ENCODE results near the gene IFNGR2. TPM values are rescaled to one million over a fixed set of nuclear protein-coding genes. Genes with fewer than 3 reads are reported as not detected.

The IFNGR2 gene
- total and polyA plus RNA-seq, 2 donors (not counting 3 experiments of a cell fraction or from before 2014, with no cell fraction given) = 44.2 to 46.1 TPM

DNA sequence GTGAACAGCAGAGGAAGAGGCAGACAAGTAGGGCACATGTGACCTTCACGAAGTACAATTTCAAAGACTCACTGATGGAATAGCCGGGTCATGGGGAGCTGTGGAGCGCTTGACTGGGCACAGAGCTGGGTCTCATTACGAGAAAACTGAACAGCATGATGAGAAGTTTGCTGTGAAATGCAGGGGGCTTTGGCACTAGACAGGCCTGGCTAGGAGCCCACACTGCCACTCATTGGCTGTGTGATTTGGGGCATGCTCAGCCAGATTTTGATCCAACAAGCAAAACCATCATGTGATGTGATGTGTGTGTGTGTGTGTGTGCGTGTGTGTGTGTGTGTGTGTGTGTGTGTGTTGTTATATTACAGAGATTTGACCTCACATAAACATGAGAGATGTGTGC, 4.9 kb upstream of the IFNGR2 start:
- BruUV-seq (replicated peaks) = no TSS peak
- CTCF ChIA-PET = interaction anchor here (1.1 to 1.3 kb wide), 2 partner anchors 12 to 17 kb away, joined by 3 read pairs; no protein-coding TSS in a partner anchor

DNA sequence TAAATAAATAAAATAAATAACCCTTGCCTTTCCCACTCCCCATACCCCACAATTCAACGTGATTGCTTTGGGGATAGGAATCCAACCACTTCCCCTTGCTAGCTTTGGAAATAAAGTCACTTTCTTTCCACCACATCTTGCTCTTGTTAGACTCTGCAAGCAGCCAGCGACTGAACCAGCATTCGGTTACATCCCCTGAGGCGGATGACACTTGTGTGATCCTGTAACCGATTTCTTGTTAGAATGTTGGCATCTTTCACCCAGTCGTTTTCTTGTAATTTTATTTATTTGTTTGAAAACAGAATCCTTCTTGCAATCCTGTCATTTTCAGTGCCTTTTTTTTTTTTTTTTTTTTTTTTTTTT, 1.6 kb upstream of the IFNGR2 start:
- Histone ChIP-seq H3K36me3 (ENCODE audit: control insufficient read depth in 2 of 2, extremely low read depth in 1 of 2, insufficient read depth in 2 of 2, low read length in 2 of 2) (no peaks in the 10 kb centered on the region), H3K4me1 (ENCODE audit: control insufficient read depth, extremely low read depth, insufficient read depth, low read length) (peaks cover 7% of the 10 kb centered on the region), H3K9me1 (replicated peaks; ENCODE audit: control insufficient read depth, extremely low read depth, insufficient read depth, low read length) (no peaks in the 10 kb centered on the region), H4K20me1 (replicated peaks; ENCODE audit: control insufficient read depth, extremely low read depth, insufficient read depth, low read length) (no peaks in the 10 kb centered on the region), H2AFZ (ENCODE audit: low read depth, low read length) (no peak overlapping the region), H3K4me2 (ENCODE audit: insufficient read depth, low read length) (no peak overlapping the region), H3K9me3 (replicated peaks; ENCODE audit: control insufficient read depth, insufficient read depth, low read length) (no peaks in the 10 kb centered on the region), H3K4me3 (replicated peaks in 1 of 3; ENCODE audit: insufficient read depth in 1 of 3, low read depth in 1 of 3, low read length in 3 of 3) (no peak overlapping the region), H3K79me2 (ENCODE audit: control insufficient read depth, insufficient read depth, low read length) (peaks cover 32% of the 10 kb centered on the region), H3K27ac (ENCODE audit: insufficient read depth, low read depth, low read length) (no peak overlapping the region), H3K27me3 (ENCODE audit: control insufficient read depth in 2 of 2, insufficient read depth in 2 of 2, low read length in 2 of 2) (no peaks in the 10 kb centered on the region), H3K9ac (replicated peaks; ENCODE audit: extremely low read depth, insufficient read depth, low read length) (no peak overlapping the region)
- FAIRE-seq = no peak
- ChIA-PET CTCF (interaction anchor here (0.7 to 1.5 kb wide), 7 partner anchors 10 to 205 kb away, joined by 3 to 10 read pairs (median 3); no protein-coding TSS in a partner anchor), POLR2A (no interaction called here)
- intact Hi-C loops (cut with micrococcal nuclease) = loop anchor here (1.0 kb wide), 1 partner anchor 21 kb away; no protein-coding TSS in a partner anchor
- TF ChIP-seq MYC (IDR thresholded peaks at IDR 0.05; ENCODE audit: low read depth, low read length) (no peak), JUN (IDR thresholded peaks at IDR 0.05; ENCODE audit: borderline replicate concordance, insufficient read depth, insufficient read length, low read depth) (no peak), GATA2 (IDR thresholded peaks at IDR 0.05; ENCODE audit: insufficient read depth, insufficient read length, low read depth, low read length) (no peak), FOS (IDR thresholded peaks at IDR 0.05; ENCODE audit: borderline replicate concordance, insufficient read depth, low read length) (no peak), POLR2A (IDR thresholded peaks at IDR 0.05; ENCODE audit: low read depth, low read length) (no peak)
- TF ChIP-seq, protein P1, sequence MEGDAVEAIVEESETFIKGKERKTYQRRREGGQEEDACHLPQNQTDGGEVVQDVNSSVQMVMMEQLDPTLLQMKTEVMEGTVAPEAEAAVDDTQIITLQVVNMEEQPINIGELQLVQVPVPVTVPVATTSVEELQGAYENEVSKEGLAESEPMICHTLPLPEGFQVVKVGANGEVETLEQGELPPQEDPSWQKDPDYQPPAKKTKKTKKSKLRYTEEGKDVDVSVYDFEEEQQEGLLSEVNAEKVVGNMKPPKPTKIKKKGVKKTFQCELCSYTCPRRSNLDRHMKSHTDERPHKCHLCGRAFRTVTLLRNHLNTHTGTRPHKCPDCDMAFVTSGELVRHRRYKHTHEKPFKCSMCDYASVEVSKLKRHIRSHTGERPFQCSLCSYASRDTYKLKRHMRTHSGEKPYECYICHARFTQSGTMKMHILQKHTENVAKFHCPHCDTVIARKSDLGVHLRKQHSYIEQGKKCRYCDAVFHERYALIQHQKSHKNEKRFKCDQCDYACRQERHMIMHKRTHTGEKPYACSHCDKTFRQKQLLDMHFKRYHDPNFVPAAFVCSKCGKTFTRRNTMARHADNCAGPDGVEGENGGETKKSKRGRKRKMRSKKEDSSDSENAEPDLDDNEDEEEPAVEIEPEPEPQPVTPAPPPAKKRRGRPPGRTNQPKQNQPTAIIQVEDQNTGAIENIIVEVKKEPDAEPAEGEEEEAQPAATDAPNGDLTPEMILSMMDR (IDR thresholded peaks at IDR 0.05; ENCODE audit: extremely low read depth in 1 of 2, insufficient read depth in 1 of 2, low read depth in 1 of 2, low read length in 2 of 2) = no peak
- TF ChIP-seq, protein P2, sequence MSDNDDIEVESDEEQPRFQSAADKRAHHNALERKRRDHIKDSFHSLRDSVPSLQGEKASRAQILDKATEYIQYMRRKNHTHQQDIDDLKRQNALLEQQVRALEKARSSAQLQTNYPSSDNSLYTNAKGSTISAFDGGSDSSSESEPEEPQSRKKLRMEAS (IDR thresholded peaks at IDR 0.05; ENCODE audit: insufficient read depth, insufficient read length) = no peak
- dilution Hi-C loops (cut with MboI; ENCODE audit: extremely low pct_ligation_motif_present, low sequenced_read_pairs) = no loop called here
- no TSS peak for BruUV-seq (replicated peaks)
- DNase-seq (ENCODE audit: low read depth, low spot score) = no peak

More for the DNA sequence above, 4.9 kb upstream of the IFNGR2 start:
- intact Hi-C loops (cut with micrococcal nuclease) = no loop called here
- FAIRE-seq (no peak), DNase-seq (ENCODE audit: low read depth, low spot score) (no peak)
- H3K9me3 ChIP-seq (replicated peaks; ENCODE audit: control insufficient read depth, insufficient read depth, low read length) = no peaks in the 10 kb centered on the region
- peaks cover 5% of the 10 kb centered on the region for H3K4me1 ChIP-seq (ENCODE audit: control insufficient read depth, extremely low read depth, insufficient read depth, low read length)
- TF ChIP-seq POLR2A (IDR thresholded peaks at IDR 0.05; ENCODE audit: low read depth, low read length) (no peak), GATA2 (IDR thresholded peaks at IDR 0.05; ENCODE audit: insufficient read depth, insufficient read length, low read depth, low read length) (no peak), POLR2AphosphoS5 (IDR thresholded peaks at IDR 0.05; ENCODE audit: insufficient read depth, low read depth, low read length) (no peak), FOS (IDR thresholded peaks at IDR 0.05; ENCODE audit: borderline replicate concordance, insufficient read depth, low read length) (no peak), JUN (IDR thresholded peaks at IDR 0.05; ENCODE audit: borderline replicate concordance, insufficient read depth, insufficient read length, low read depth) (no peak)
- TF ChIP-seq, protein P2 (IDR thresholded peaks at IDR 0.05; ENCODE audit: insufficient read depth, insufficient read length) = no peak
- no peaks in the 10 kb centered on the region for H3K27me3 ChIP-seq (ENCODE audit: control insufficient read depth in 2 of 2, insufficient read depth in 2 of 2, low read length in 2 of 2)
- no peak overlapping the region for H3K4me2 ChIP-seq (ENCODE audit: insufficient read depth, low read length)
- no peaks in the 10 kb centered on the region for H3K36me3 ChIP-seq (ENCODE audit: control insufficient read depth in 2 of 2, extremely low read depth in 1 of 2, insufficient read depth in 2 of 2, low read length in 2 of 2)
- POLR2A ChIA-PET = no interaction called here
- H3K9me1 ChIP-seq (replicated peaks; ENCODE audit: control insufficient read depth, extremely low read depth, insufficient read depth, low read length) = no peaks in the 10 kb centered on the region
- no peak overlapping the region for H2AFZ ChIP-seq (ENCODE audit: low read depth, low read length)
- dilution Hi-C loops (cut with MboI; ENCODE audit: extremely low pct_ligation_motif_present, low sequenced_read_pairs) = no loop called here
- H3K79me2 ChIP-seq (ENCODE audit: control insufficient read depth, insufficient read depth, low read length) = peaks cover under 1% of the 10 kb centered on the region
- no peaks in the 10 kb centered on the region for H4K20me1 ChIP-seq (replicated peaks; ENCODE audit: control insufficient read depth, extremely low read depth, insufficient read depth, low read length)
- H3K27ac ChIP-seq (ENCODE audit: insufficient read depth, low read depth, low read length) = no peak overlapping the region
- H3K4me3 ChIP-seq (replicated peaks in 1 of 3; ENCODE audit: insufficient read depth in 1 of 3, low read depth in 1 of 3, low read length in 3 of 3) = no peak overlapping the region
- H3K9ac ChIP-seq (replicated peaks; ENCODE audit: extremely low read depth, insufficient read depth, low read length) = no peak overlapping the region

Measured in endothelial cell of umbilical vein (primary cell).